Measurements from ENCODE around the gene PPFIBP2.

The PPFIBP2 gene

GRCh38 chr11:7527029-7527428, 13.2 kb downstream of the PPFIBP2 start:
- DNase-seq = no peak

- no peak for DNase-seq
Measured at GRCh38 chr11:7528514-7529049, 14.8 kb downstream of the PPFIBP2 start.

GRCh38 chr11:7530013-7530640, 16.3 kb downstream of the PPFIBP2 start:
- no peak for DNase-seq

GRCh38 chr11:7531011-7531410, 17.2 kb downstream of the PPFIBP2 start:
- DNase-seq = no peak

GRCh38 chr11:7532405-7533145, 18.8 kb downstream of the PPFIBP2 start:
- DNase-seq = no peak

- DNase-seq = no peak
Measured at GRCh38 chr11:7533199-7534041, 19.6 kb downstream of the PPFIBP2 start.

GRCh38 chr11:7534042-7534378, 20.2 kb downstream of the PPFIBP2 start:
- DNase-seq = no peak

- DNase-seq = no peak
Measured at GRCh38 chr11:7536100-7536499, 22.3 kb downstream of the PPFIBP2 start.

GRCh38 chr11:7537265-7537664, 23.5 kb downstream of the PPFIBP2 start:
- DNase-seq = no peak

- DNase-seq = no peak
Measured at GRCh38 chr11:7538031-7538430, 24.2 kb downstream of the PPFIBP2 start.

GRCh38 chr11:7538466-7539454, 25.0 kb downstream of the PPFIBP2 start:
- DNase-seq = no peak

GRCh38 chr11:7540830-7541555, 27.2 kb downstream of the PPFIBP2 start:
- no peak for DNase-seq

- no peak for DNase-seq
Measured at GRCh38 chr11:7543302-7543701, 29.5 kb downstream of the PPFIBP2 start.

- no peak for DNase-seq
Measured at GRCh38 chr11:7544021-7544420, 30.2 kb downstream of the PPFIBP2 start.

- no peak for DNase-seq
Measured at GRCh38 chr11:7545611-7546010, 31.8 kb downstream of the PPFIBP2 start.

GRCh38 chr11:7546324-7546791, 32.6 kb downstream of the PPFIBP2 start:
- no peak for DNase-seq

- DNase-seq = no peak
Measured at GRCh38 chr11:7547687-7548086, 33.9 kb downstream of the PPFIBP2 start.

GRCh38 chr11:7548659-7549274, 35.0 kb downstream of the PPFIBP2 start:
- no peak for DNase-seq

- no peak for DNase-seq
Measured at GRCh38 chr11:7549681-7550080, 35.9 kb downstream of the PPFIBP2 start.

- peak; percentile 69 for DNase-seq
Measured at GRCh38 chr11:7551571-7551970, 37.8 kb downstream of the PPFIBP2 start.

- no peak for DNase-seq
Measured at GRCh38 chr11:7552666-7553065, 38.9 kb downstream of the PPFIBP2 start.

Data from fibroblast of skin of scalp (primary cell).